GM23248 (cell line): ENCODE results near the gene ATP8B3. TPM values are rescaled to one million over a fixed set of nuclear protein-coding genes. Genes with fewer than 3 reads are reported as not detected.

ENCODE experiments used
- DNase-seq: peaks from one replicate; pipeline ENCODE4 v3.0.0-alpha.2; 2015
- H2AFZ ChIP-seq: fragments of 200-600 bp; sonication (generic); 2 replicates; pipeline ENCODE4 v1.6.1; 2016; ENCODE audit warnings: antibody characterized with exemption
- H3F3A ChIP-seq: fragments of 200-600 bp; sonication (generic); 2 replicates; pipeline ENCODE4 v1.6.1; 2016; ENCODE audit warnings: mild to moderate bottlenecking, antibody characterized with exemption, mixed run types; ENCODE audit not compliant: insufficient read depth
- H3K27ac ChIP-seq: fragments of 200-600 bp; sonication (generic); 2 replicates; pipeline ENCODE4 v1.5.1; 2016; ENCODE audit warnings: mild to moderate bottlenecking
- H3K27me3 ChIP-seq: fragments of 200-600 bp; sonication (generic); replicated peaks from 2 replicates; pipeline ENCODE4 v1.6.1; 2016; ENCODE audit warnings: mild to moderate bottlenecking; ENCODE audit not compliant: insufficient read depth
- H3K36me3 ChIP-seq: fragments of 200-600 bp; sonication (generic); 2 replicates; pipeline ENCODE4 v1.6.1; 2016; ENCODE audit warnings: low read depth, mild to moderate bottlenecking
- H3K4me1 ChIP-seq: fragments of 200-600 bp; sonication (generic); 2 replicates; pipeline ENCODE4 v1.6.1; 2016; ENCODE audit warnings: mild to moderate bottlenecking; ENCODE audit not compliant: insufficient read depth
- H3K4me2 ChIP-seq: fragments of 200-600 bp; sonication (generic); one replicate; pipeline ENCODE4 v1.6.1; 2016; ENCODE audit warnings: mild to moderate bottlenecking; ENCODE audit not compliant: unreplicated experiment
- H3K4me3 ChIP-seq: fragments of 200-600 bp; sonication (generic); 2 replicates; pipeline ENCODE4 v1.5.1; 2016; ENCODE audit warnings: mild to moderate bottlenecking
- H3K79me2 ChIP-seq: fragments of 200-600 bp; sonication (generic); 2 replicates; pipeline ENCODE4 v1.6.1; 2016; ENCODE audit warnings: mild to moderate bottlenecking; ENCODE audit not compliant: insufficient read depth
- H3K9ac ChIP-seq: fragments of 200-600 bp; sonication (generic); 2 replicates; pipeline ENCODE4 v1.6.1; 2016; ENCODE audit warnings: mild to moderate bottlenecking
- H3K9me2 ChIP-seq: fragments of 200-600 bp; sonication (generic); 2 replicates; pipeline ENCODE4 v1.6.1; 2016; ENCODE audit warnings: mixed run types, mild to moderate bottlenecking, moderate library complexity; ENCODE audit not compliant: insufficient read depth
- H3K9me3 ChIP-seq: fragments of 200-600 bp; sonication (generic); one replicate; pipeline ENCODE4 v1.6.1; 2017; ENCODE audit warnings: low read depth
- H4K20me1 ChIP-seq: fragments of 200-600 bp; sonication (generic); 2 replicates; pipeline ENCODE4 v1.6.0; 2016; ENCODE audit not compliant: insufficient read depth
- EZH2 ChIP-seq: fragments of 200-600 bp; sonication (generic); IDR thresholded peaks from 2 replicates; pipeline ENCODE4 v1.6.1; 2018; ENCODE audit warnings: antibody characterized with exemption, mild to moderate bottlenecking; ENCODE audit not compliant: insufficient read depth, poor library complexity, severe bottlenecking
- EZH2phosphoT487 ChIP-seq: fragments of 200-600 bp; sonication (generic); IDR thresholded peaks from 2 replicates; pipeline ENCODE4 v1.6.1; 2018; ENCODE audit warnings: antibody characterized with exemption, moderate library complexity, mild to moderate bottlenecking, low read depth; ENCODE audit not compliant: insufficient read depth
- WGBS, 2 experiments: methylation state at CpG; one replicate each; pipeline ENCODE4 v1.1.6; 2015 to 2017; ENCODE audit warnings: low lambda C conversion rate in 2 of 2, low coverage in 1 of 2; ENCODE audit errors: missing lambda C conversion rate in 2 of 2; 5-methylcytosine and 5-hydroxymethylcytosine counted together
- in situ Hi-C: fragments of 300-500 bp; cut with MboI; formaldehyde crosslinking; loops from 2 replicates; pipeline ENCODE4 v1.15.0; 2020
- polyA plus RNA-seq: library from polyadenylated mRNA; unstranded; fragments of >200 nt; fragmentation: Nextera tagmentation; extraction: Ambion mirVana; gene quantifications from 2 replicates; pipeline ENCODE4 v1.2.1, GENCODE V29; 2016
- total RNA-seq: library from RNA; depleted of rRNA; stranded (reverse); fragments of >200 nt; shearing (Covaris generic); gene quantifications from 2 replicates; pipeline ENCODE4 v1.2.3, GENCODE V29; 2014

The ATP8B3 gene
- total and polyA plus RNA-seq, 2 experiments from 2014 or later = 0.32 to 1.8 TPM

DNA sequence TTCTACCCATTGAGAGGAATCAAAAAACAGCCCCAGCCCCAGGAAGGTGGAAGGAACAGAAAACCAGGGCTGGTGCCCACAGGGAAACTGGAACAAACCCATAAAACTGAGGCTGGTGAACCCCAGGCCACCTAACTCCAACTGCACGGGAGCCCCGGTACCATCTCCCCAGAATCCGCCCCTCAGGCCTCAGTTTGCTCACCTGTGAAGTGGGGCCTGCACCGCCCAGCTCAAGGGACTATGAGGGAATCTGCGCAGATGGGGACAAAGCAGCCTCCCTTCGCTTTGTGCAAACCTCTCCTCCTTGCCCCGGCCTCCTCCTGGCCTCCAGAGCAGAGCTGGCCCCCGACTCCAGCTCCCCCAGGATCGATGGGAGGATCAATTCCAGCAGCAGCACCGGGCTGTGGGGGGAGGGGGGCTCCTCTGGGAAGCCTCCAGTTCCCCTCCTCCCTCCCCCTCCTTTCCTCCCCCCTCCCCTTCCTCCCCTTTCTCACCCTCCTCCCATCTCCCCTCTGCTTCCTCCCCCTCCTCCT lies 67.9 kb downstream of the ATP8B3 start:
- peaks cover 2% of the 10 kb centered on the region; the same call in 1 of the 2 replicates for H3K4me1 ChIP-seq
- H3K9me2 ChIP-seq = no peaks in the 10 kb centered on the region
- H3K9ac ChIP-seq = no peak overlapping the region
- in situ Hi-C loops = no loop called here
- no peaks in the 10 kb centered on the region for H4K20me1 ChIP-seq
- H3K27ac ChIP-seq = no peak overlapping the region
- H3K4me3 ChIP-seq = no peak overlapping the region
- DNase-seq = no peak
- H3F3A ChIP-seq = no peaks in the 10 kb centered on the region
- H3K36me3 ChIP-seq = no peaks in the 10 kb centered on the region
- TF ChIP-seq EZH2 (no peak), EZH2phosphoT487 (no peak)
- H3K79me2 ChIP-seq = no peaks in the 10 kb centered on the region
- no peak overlapping the region for H3K4me2 ChIP-seq
- H3K9me3 ChIP-seq = no peaks in the 10 kb centered on the region
- H2AFZ ChIP-seq = no peak overlapping the region
- H3K27me3 ChIP-seq = peaks cover 36% of the 10 kb centered on the region
- 35 to 42% methylated on average over 9 to 10 of the region's 10 CpGs for whole genome bisulfite sequencing, 2 experiments

- Histone ChIP-seq H3K9ac (no peak overlapping the region), H3K27ac (no peak overlapping the region), H3K4me1 (peaks cover 2% of the 10 kb centered on the region; the same call in 1 of the 2 replicates), H4K20me1 (no peaks in the 10 kb centered on the region), H3K4me3 (no peak overlapping the region), H3K9me3 (no peaks in the 10 kb centered on the region), H3K9me2 (no peaks in the 10 kb centered on the region), H3F3A (no peaks in the 10 kb centered on the region), H3K27me3 (peaks cover 25% of the 10 kb centered on the region), H3K36me3 (no peaks in the 10 kb centered on the region), H2AFZ (no peak overlapping the region), H3K4me2 (no peak overlapping the region), H3K79me2 (no peaks in the 10 kb centered on the region)
- TF ChIP-seq EZH2phosphoT487 (no peak), EZH2 (no peak)
- no peak for DNase-seq
- in situ Hi-C loops = no loop called here
- WGBS, 2 experiments = 59 to 66% methylated on average over 34 of the region's 34 CpGs
Measured at GRCh38 chr19:1742989-1743696, 68.9 kb downstream of the ATP8B3 start.

- no peaks in the 10 kb centered on the region for H3K79me2 ChIP-seq
- no peaks in the 10 kb centered on the region for H3F3A ChIP-seq
- H3K36me3 ChIP-seq = no peaks in the 10 kb centered on the region
- no peak overlapping the region for H3K4me2 ChIP-seq
- peaks cover 18% of the 10 kb centered on the region for H3K27me3 ChIP-seq
- H3K4me1 ChIP-seq = no peaks in the 10 kb centered on the region
- TF ChIP-seq EZH2phosphoT487 (no peak), EZH2 (no peak)
- no peak overlapping the region for H3K4me3 ChIP-seq
- H3K9me2 ChIP-seq = no peaks in the 10 kb centered on the region
- no peak overlapping the region for H3K27ac ChIP-seq
- 79% methylated on average over 11 of the region's 11 CpGs for WGBS, 2 experiments
- H2AFZ ChIP-seq = no peak overlapping the region
- in situ Hi-C loops = no loop called here
- no peaks in the 10 kb centered on the region for H4K20me1 ChIP-seq
- H3K9ac ChIP-seq = no peak overlapping the region
- no peaks in the 10 kb centered on the region for H3K9me3 ChIP-seq
- DNase-seq = no peak
Measured at GRCh38 chr19:1739960-1740629, 72.0 kb downstream of the ATP8B3 start.

GRCh38 chr19:1736927-1737326 lies 75.1 kb downstream of the ATP8B3 start:
- TF ChIP-seq EZH2 (no peak), EZH2phosphoT487 (no peak)
- no peak overlapping the region for H2AFZ ChIP-seq
- in situ Hi-C loops = no loop called here
- H3K27ac ChIP-seq = no peak overlapping the region
- no peak overlapping the region for H3K4me3 ChIP-seq
- H3K9me3 ChIP-seq = no peaks in the 10 kb centered on the region
- no peak for DNase-seq
- no peaks in the 10 kb centered on the region for H3F3A ChIP-seq
- H3K36me3 ChIP-seq = no peaks in the 10 kb centered on the region
- no peak overlapping the region for H3K4me2 ChIP-seq
- H3K4me1 ChIP-seq = no peaks in the 10 kb centered on the region
- peaks cover 33% of the 10 kb centered on the region for H3K27me3 ChIP-seq
- H3K79me2 ChIP-seq = no peaks in the 10 kb centered on the region
- WGBS, 2 experiments = 12 to 19% methylated on average over 20 to 22 of the region's 22 CpGs
- H4K20me1 ChIP-seq = no peaks in the 10 kb centered on the region
- H3K9ac ChIP-seq = no peak overlapping the region
- H3K9me2 ChIP-seq = no peaks in the 10 kb centered on the region
